Activated T-helper 17 cell treated with anti-CD3 and anti-CD28 coated beads, Interleukin-2, amount 50 U/mL, for 72 hours (primary cell): ENCODE data around the gene TMEM184A. TPM values are rescaled to one million over a fixed set of nuclear protein-coding genes. Genes with fewer than 3 reads are reported as not detected.

Experiments used
- ATAC-seq: fragments of 150-1000 bp; cut with Tn5 transposase; replicated peaks from 2 replicates; pipeline ENCODE4 v1.10.0; 2021; ENCODE audit warnings: mild to moderate bottlenecking, moderate library complexity
- H3K27ac Mint-ChIP-seq: one replicate; pipeline ENCODE4 v1.8.0; 2022; ENCODE audit warnings: mixed read lengths
- H3K27me3 Mint-ChIP-seq: one replicate; pipeline ENCODE4 v1.8.0; 2022; ENCODE audit warnings: mixed read lengths
- H3K36me3 Mint-ChIP-seq: one replicate; pipeline ENCODE4 v1.8.0; 2022; ENCODE audit warnings: low read depth, mild to moderate bottlenecking, mixed read lengths
- H3K4me1 Mint-ChIP-seq: one replicate; pipeline ENCODE4 v1.8.0; 2022; ENCODE audit warnings: mixed read lengths
- H3K4me3 Mint-ChIP-seq: one replicate; pipeline ENCODE4 v1.8.0; 2022; ENCODE audit warnings: mild to moderate bottlenecking, mixed read lengths
- H3K9me3 Mint-ChIP-seq: one replicate; pipeline ENCODE4 v1.8.0; 2022; ENCODE audit warnings: mixed read lengths
- total RNA-seq, 2 donors: library from RNA; stranded (reverse); gene quantifications; one replicate each; pipeline ENCODE4 v1.2.3, GENCODE V29; 2022

The TMEM184A gene
- total RNA-seq: not detected

GRCh38 chr7:1555813-1556543 is at the start of gene TMEM184A:
Gene TMEM184A (minus strand): TSS chr7:1556205. CDS start chr7:1555484, 721 bp downstream.
- H3K4me3 Mint-ChIP-seq: no peak within 1 kb of the TSS
- no peaks in the 10 kb centered on the region for H3K27me3 Mint-ChIP-seq
- H3K36me3 Mint-ChIP-seq: no peaks in the 10 kb centered on the region
- H3K27ac Mint-ChIP-seq: no peak within 1 kb of the TSS
- no peaks in the 10 kb centered on the region for H3K4me1 Mint-ChIP-seq
- peak; percentile 76 for ATAC-seq
- H3K9me3 Mint-ChIP-seq: no peaks in the 10 kb centered on the region

DNA sequence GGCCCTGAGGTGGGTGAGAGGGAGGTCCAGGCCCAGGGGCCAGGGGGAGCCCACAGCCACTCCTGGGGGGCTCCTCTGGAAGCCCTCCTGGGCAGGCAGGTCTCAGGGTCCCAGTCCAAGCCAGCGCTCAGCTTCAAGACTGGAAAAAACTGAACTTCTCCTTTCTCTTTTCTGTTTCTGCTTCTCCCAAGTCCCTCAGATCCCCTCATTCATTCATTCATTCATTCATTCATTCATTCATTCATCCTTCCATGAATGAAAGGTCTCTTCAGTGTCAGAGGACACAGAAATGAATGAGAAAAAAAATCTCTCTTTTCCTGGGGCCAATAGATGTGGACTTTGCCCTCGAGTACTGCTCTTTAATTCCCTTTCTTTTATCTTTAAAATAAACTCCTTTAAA is 48.4 kb upstream of the TMEM184A start:
- Mint-ChIP-seq H3K27me3 (peaks cover 22% of the 10 kb centered on the region), H3K4me1 (no peaks in the 10 kb centered on the region)
- ATAC-seq: no peak

GRCh38 chr7:1603346-1604225 is 47.6 kb upstream of the TMEM184A start:
- no peak overlapping the region for H3K27ac Mint-ChIP-seq
- no peak overlapping the region for H3K4me3 Mint-ChIP-seq
- no peak for ATAC-seq
- H3K9me3 Mint-ChIP-seq: no peaks in the 10 kb centered on the region
- no peaks in the 10 kb centered on the region for H3K4me1 Mint-ChIP-seq
- no peaks in the 10 kb centered on the region for H3K36me3 Mint-ChIP-seq
- peaks cover 20% of the 10 kb centered on the region for H3K27me3 Mint-ChIP-seq

More for the DNA sequence above, 48.4 kb upstream of the TMEM184A start:
- no peak overlapping the region for H3K27ac Mint-ChIP-seq
- no peaks in the 10 kb centered on the region for H3K9me3 Mint-ChIP-seq
- no peaks in the 10 kb centered on the region for H3K36me3 Mint-ChIP-seq
- H3K4me3 Mint-ChIP-seq: no peak overlapping the region

DNA sequence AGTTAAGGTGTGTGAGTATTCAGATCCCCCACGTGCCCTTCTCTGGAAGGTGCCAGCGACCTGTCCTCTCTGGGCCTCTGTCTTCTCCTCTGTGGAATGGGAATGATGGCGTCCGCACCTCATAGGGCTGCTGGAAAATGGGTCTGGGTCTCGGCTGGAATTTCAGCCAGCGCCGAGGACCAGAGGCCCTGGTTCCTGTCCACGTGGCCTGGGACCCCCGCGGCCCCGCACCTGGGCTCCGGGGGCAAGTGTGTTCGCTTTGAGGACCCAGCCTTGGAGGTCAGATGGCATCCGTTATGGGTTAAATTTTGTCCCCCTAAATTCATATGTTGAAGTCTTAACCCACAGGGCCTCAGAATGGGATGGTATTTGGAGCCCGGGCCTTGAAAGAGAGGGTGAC is 46.4 kb upstream of the TMEM184A start:
- no peak for ATAC-seq
- Mint-ChIP-seq H3K27me3 (peaks cover 18% of the 10 kb centered on the region), H3K36me3 (no peaks in the 10 kb centered on the region), H3K4me1 (no peaks in the 10 kb centered on the region), H3K4me3 (no peak overlapping the region), H3K9me3 (no peaks in the 10 kb centered on the region), H3K27ac (no peak overlapping the region)

- no peak for ATAC-seq
- Mint-ChIP-seq H3K27me3 (peaks cover 15% of the 10 kb centered on the region), H3K9me3 (no peaks in the 10 kb centered on the region), H3K4me3 (no peak overlapping the region), H3K36me3 (no peaks in the 10 kb centered on the region), H3K4me1 (no peaks in the 10 kb centered on the region), H3K27ac (no peak overlapping the region)
Measured at GRCh38 chr7:1601956-1602355, 46.0 kb upstream of the TMEM184A start.

DNA sequence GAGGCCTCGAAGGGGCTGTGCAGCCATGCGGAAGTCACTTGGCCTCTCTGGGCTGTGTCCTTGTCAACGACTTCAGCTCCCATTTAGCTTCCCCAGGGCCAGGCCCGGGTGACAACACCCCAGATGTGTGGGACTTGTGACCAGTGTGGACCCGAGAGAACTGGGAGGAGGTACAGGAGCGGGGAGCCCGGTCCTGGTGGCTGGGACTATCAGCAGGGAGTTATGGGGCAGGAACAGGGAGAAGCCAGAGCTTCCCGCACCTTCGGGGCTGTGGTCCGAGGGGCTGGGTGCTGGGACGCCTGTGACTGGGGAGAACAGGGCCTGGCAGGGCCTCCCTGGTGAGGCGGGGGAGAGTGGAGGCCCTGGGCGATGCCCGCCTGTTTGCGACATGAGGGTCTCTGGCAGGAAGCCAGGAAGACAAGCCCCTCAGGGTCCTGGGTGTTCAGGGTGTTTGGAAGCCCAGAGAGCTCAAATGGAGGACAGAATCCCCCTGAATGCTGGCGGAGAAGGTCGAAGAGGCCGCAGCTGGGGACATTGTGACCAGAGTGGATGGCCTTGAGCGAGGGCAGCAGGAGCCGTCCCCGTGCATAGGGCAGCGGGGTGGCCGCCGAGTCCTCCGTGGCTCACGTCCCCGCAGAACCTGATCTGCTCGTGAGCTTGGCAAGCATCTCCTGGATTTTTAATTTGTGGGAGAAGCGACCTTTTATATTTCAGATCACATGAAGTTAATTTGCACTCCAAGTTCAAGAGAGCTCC is 43.8 kb upstream of the TMEM184A start:
- H3K27me3 Mint-ChIP-seq: peaks cover 18% of the 10 kb centered on the region
- no peaks in the 10 kb centered on the region for H3K9me3 Mint-ChIP-seq
- no peak overlapping the region for H3K27ac Mint-ChIP-seq
- no peaks in the 10 kb centered on the region for H3K36me3 Mint-ChIP-seq
- ATAC-seq: no peak
- no peak overlapping the region for H3K4me3 Mint-ChIP-seq
- no peaks in the 10 kb centered on the region for H3K4me1 Mint-ChIP-seq

GRCh38 chr7:1598961-1599639 is 43.1 kb upstream of the TMEM184A start:
- peaks cover 24% of the 10 kb centered on the region for H3K27me3 Mint-ChIP-seq
- H3K4me1 Mint-ChIP-seq: no peaks in the 10 kb centered on the region
- ATAC-seq: no peak
- no peaks in the 10 kb centered on the region for H3K9me3 Mint-ChIP-seq
- no peaks in the 10 kb centered on the region for H3K36me3 Mint-ChIP-seq
- no peak overlapping the region for H3K4me3 Mint-ChIP-seq
- no peak overlapping the region for H3K27ac Mint-ChIP-seq

- no peak overlapping the region for H3K4me3 Mint-ChIP-seq
- H3K4me1 Mint-ChIP-seq: no peaks in the 10 kb centered on the region
- no peak overlapping the region for H3K27ac Mint-ChIP-seq
- H3K36me3 Mint-ChIP-seq: no peaks in the 10 kb centered on the region
- H3K27me3 Mint-ChIP-seq: peaks cover 26% of the 10 kb centered on the region
- no peak for ATAC-seq
- H3K9me3 Mint-ChIP-seq: no peaks in the 10 kb centered on the region
Measured at GRCh38 chr7:1598286-1598685, 42.3 kb upstream of the TMEM184A start.

DNA sequence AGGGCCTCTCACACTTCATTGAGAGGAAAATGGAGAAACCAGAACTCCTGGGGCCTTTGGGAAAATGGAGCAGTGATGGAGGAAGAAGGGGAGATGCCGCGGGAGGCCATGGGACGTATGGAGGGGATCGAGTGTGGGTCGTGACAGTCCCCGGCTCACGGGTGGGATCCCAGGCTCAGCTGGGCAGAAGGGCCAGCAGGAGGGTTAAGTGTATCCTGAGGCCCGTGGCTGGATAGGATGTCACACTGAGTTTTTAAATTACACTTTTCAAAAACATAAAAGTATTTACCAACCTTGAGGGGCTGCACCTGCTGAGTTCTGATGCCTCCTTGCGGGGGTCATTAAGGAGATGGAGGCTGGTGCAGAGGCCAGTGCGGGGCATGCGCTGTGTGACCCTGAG is 41.8 kb upstream of the TMEM184A start:
- Mint-ChIP-seq H3K9me3 (no peaks in the 10 kb centered on the region), H3K27ac (no peak overlapping the region), H3K27me3 (peaks cover 26% of the 10 kb centered on the region), H3K4me1 (peaks cover 1% of the 10 kb centered on the region), H3K36me3 (no peaks in the 10 kb centered on the region), H3K4me3 (no peak overlapping the region)
- ATAC-seq: no peak

DNA sequence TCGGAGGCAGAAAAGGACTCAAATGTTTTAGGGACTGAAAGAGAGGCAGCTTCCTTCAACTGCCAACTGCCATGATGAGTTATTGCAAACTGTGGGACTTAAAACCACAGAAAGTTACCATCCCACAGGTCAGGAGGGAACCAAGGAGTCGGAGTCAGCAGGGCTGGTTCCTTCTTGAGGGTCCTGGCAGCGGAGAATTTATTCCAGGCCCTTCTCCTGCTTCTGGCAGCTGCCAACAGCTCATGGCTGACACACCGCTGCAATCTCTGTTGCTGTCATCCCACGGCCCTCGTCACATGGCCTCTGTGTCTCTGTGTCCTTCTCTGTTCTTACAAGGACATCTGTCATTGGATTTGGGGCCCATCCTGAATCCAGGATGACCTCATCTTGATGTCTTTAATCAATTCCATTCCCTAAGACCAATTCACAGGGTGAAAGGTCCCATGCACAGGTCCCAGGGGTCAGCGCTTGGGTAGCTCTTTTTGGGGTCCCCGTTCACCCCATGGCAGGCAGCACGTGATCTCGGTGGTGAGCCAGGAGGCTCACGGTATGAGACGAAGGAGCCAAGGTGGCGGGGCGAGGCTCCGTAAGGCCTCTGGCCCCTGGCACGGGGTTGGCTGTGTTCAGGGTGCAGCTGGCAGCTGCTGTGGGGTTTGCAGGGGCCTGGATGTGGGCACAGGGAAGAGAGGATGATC is 41.2 kb upstream of the TMEM184A start:
- no peak for ATAC-seq
- no peaks in the 10 kb centered on the region for H3K9me3 Mint-ChIP-seq
- peaks cover 7% of the 10 kb centered on the region for H3K4me1 Mint-ChIP-seq
- no peak overlapping the region for H3K4me3 Mint-ChIP-seq
- H3K36me3 Mint-ChIP-seq: no peaks in the 10 kb centered on the region
- no peak overlapping the region for H3K27ac Mint-ChIP-seq
- peaks cover 30% of the 10 kb centered on the region for H3K27me3 Mint-ChIP-seq

DNA sequence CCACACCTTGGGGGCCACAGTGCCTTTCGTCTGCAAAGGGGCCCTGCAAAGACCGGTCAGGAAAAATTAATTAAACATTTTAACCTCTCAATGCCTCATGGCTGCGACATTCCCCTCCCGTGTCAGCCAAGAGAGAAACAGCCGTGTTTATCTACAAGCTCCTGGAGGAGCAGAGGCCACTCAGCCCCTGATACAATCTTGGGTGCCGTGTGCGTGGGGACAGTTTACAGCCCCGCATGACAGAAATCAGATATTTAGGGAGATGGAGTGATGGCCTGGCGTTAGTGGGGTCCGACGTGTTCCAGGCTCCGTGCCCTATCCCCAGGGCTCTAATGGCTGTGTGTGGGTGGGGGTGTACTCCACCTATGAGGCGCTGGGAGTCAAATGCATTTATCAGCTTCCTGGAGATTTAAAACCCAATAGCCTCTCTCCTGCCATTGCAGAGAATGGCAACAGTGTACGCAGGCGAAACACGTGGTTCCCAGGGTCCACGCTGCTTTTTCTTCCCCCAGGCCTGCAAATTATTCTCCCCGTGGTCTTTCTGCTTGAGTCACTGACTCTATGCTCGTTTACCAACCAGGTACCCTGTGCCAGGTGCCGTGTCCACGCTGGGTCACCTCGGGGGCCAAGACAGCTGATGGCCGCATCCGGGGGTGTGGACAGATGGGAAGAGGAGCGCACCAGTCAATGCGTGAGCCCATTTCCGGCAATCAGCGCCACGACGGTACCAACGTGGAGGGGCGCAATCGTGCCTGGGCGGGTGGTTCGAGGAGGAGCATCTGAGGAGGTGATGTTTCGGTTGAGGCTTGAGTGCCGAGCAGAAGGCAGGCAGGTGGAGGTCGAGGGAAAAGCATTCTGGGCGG is 40.4 kb upstream of the TMEM184A start:
- no peak for ATAC-seq
- Mint-ChIP-seq H3K9me3 (no peaks in the 10 kb centered on the region), H3K27ac (no peak overlapping the region), H3K36me3 (no peaks in the 10 kb centered on the region), H3K4me1 (peaks cover 14% of the 10 kb centered on the region), H3K27me3 (peaks cover 35% of the 10 kb centered on the region), H3K4me3 (no peak overlapping the region)

DNA sequence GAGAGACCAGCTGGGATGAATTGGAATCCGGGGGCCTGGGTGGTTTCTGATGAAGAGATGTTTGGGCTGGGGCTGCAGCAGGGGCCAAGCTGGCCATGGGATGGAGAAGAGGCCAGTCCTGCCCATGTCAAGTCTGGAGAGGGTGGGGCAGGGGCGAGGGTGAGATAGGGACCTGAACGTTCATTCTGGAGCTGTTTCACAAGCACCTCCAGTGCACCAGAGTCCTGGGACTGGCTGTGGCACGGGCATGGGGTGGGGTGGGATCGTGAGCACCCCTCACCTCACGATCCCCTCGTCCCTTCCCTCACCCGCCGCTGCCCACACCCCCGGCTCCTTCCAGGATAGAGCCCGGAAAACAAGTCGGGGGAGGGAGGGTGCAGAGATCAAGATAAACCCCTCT is 39.6 kb upstream of the TMEM184A start:
- peaks cover 15% of the 10 kb centered on the region for H3K4me1 Mint-ChIP-seq
- no peak overlapping the region for H3K4me3 Mint-ChIP-seq
- H3K9me3 Mint-ChIP-seq: no peaks in the 10 kb centered on the region
- peaks cover 39% of the 10 kb centered on the region for H3K27me3 Mint-ChIP-seq
- no peak for ATAC-seq
- no peak overlapping the region for H3K27ac Mint-ChIP-seq
- no peaks in the 10 kb centered on the region for H3K36me3 Mint-ChIP-seq

- Mint-ChIP-seq H3K36me3 (no peaks in the 10 kb centered on the region), H3K9me3 (no peaks in the 10 kb centered on the region), H3K4me1 (peaks cover 18% of the 10 kb centered on the region), H3K27ac (no peak overlapping the region), H3K27me3 (peaks cover 42% of the 10 kb centered on the region), H3K4me3 (no peak overlapping the region)
- ATAC-seq: no peak
Measured at GRCh38 chr7:1595027-1595426, 39.0 kb upstream of the TMEM184A start.
